Measurements from ENCODE around the gene NOTCH3.

Gene NOTCH3

DNA sequence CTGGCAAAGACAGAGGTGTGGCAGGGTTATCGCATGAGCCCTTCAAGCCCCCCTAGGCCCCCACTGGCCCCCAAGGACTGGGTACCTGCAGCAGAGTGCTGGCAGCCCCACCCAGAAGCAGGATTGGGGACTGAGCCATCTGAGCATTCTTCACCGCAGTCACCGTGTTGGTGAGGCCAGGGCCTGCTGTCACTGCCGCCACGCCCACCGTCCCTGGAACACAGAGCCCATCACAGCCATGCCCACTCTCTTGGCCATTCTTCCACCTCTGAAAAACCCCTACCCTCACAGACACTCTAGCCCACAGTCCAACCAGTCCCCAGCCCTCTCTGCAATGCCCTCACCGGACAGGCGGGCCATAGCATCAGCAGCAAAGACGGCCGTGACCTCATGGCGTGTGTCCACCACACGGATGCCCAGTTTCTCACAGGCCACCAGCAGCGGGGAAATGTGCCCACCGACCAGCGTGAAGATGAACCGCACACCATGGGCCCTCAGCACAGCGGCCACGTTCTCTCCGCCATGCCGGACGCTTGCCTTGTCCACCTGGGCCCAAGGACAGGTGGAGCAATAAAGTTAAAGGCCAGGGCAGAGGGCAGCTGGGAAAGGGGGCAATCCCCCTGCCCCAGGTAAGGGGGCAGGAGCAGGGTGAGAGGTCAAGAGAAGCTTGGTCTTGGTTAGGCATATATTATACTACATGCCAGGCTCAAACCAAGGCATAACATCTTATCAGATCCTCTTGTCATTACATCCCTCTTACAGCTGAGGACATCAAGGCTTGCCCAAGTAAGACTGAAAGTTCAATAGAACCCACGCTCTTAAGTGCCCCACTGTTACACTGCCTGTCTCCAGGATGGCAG is 77.5 kb downstream of the NOTCH3 start:
- peak overlapping the region; percentile 87 to 95 for H3K27ac ChIP-seq
- peaks cover 4 to 27% (median 16%) of the 10 kb centered on the region in 4 donors for H3K4me1 ChIP-seq
- intact Hi-C loops (cut with DNase I; ENCODE audit: low total_unique reads) = no loop called here
- H3K36me3 ChIP-seq = peaks cover 19 to 49% (median 33%) of the 10 kb centered on the region in 3 donors
- DNase-seq = no peak
- TF ChIP-seq, protein P1, sequence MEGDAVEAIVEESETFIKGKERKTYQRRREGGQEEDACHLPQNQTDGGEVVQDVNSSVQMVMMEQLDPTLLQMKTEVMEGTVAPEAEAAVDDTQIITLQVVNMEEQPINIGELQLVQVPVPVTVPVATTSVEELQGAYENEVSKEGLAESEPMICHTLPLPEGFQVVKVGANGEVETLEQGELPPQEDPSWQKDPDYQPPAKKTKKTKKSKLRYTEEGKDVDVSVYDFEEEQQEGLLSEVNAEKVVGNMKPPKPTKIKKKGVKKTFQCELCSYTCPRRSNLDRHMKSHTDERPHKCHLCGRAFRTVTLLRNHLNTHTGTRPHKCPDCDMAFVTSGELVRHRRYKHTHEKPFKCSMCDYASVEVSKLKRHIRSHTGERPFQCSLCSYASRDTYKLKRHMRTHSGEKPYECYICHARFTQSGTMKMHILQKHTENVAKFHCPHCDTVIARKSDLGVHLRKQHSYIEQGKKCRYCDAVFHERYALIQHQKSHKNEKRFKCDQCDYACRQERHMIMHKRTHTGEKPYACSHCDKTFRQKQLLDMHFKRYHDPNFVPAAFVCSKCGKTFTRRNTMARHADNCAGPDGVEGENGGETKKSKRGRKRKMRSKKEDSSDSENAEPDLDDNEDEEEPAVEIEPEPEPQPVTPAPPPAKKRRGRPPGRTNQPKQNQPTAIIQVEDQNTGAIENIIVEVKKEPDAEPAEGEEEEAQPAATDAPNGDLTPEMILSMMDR (IDR thresholded peaks at IDR 0.05) = no peak
- H3K4me3 ChIP-seq = no peak overlapping the region
- no peaks in the 10 kb centered on the region for H3K9me3 ChIP-seq
- no peaks in the 10 kb centered on the region for H3K27me3 ChIP-seq

DNA sequence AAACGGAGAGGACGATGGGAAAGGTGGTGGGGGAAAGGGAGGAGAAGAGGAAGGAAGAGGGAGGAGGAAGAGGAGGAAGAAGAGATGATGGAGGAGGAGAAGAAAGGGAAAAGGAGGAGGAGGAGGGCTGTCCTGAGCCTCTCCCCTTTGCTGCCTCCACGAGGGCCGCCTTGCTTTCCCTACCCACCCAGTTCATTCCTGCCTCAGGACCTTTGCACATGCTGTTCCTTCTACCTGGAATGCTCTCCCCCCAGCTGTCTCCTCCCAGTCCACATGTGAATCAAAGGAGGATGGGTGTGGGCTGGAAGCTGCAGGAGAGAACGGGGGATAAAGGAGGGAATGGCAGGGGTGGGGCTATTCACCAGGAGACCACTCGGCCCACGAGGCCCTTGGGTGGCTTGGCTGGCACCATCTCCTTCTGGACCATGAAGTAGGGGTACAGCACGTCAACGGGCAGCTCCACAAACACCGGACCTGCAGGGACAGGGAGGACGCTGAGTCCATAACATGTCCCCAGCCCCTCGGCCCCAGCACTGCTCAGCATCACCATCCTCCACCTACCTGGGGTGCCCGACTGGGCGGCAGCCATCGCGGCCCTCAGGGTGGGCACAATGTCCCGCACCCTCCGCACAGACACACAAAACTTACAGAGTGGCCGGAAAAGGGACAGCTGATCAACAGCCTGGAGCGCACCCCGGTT is 78.3 kb downstream of the NOTCH3 start:
- Histone ChIP-seq H3K4me1 (peaks cover 4 to 27% (median 16%) of the 10 kb centered on the region in 4 donors), H3K4me3 (no peak overlapping the region), H3K27me3 (no peaks in the 10 kb centered on the region), H3K27ac (no peak overlapping the region), H3K36me3 (peaks cover 23 to 57% (median 41%) of the 10 kb centered on the region in 3 donors), H3K9me3 (no peaks in the 10 kb centered on the region)
- TF ChIP-seq, protein P1 (IDR thresholded peaks at IDR 0.05) = no peak
- no peak for DNase-seq
- intact Hi-C loops (cut with DNase I; ENCODE audit: low total_unique reads) = no loop called here

DNA sequence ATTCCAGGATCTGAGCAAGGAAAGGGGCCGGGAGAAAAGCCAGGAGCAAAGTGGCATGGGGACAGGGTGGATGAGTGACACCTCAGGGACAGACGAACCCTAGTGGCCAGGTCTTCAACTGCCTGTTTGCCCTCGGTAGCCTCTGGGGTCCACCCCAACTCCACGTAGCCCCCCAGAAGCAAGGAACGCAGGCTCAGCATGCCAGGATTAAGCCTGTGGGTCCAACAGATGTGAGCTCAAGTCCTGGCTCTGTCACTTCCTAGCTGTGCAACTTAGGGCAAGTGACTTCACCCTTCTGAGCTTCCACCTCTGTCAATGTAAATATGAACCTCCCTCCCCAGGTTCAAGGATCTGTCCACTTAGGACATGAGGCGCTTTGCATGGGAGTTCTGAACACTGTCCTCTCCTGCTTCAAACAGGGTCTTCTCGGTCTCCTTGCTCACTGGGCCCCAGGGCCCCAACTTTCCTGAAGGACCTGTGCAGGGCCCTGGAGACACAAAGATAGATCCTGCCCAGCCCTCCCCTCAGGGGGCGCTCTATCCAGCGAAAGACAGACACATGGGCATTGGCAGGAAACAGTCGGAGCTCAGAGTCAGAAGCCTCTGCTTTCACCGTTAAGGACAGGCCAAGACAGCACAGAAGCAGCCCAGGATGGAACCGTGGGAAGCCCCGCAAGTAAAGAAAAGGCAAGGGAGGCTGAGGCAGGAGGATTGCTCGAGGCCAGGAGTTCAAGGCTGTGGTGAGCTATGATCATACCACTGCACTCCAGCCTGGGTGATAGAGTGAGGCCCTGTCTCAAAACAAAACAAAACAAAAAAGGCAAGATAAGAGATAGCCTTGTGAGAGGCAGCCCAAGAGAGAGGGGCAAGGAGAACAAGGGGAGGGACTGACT is 80.4 kb downstream of the NOTCH3 start:
- intact Hi-C loops (cut with DNase I; ENCODE audit: low total_unique reads) = no loop called here
- H3K27ac ChIP-seq = no peak overlapping the region
- no peaks in the 10 kb centered on the region for H3K27me3 ChIP-seq
- no peak for DNase-seq
- no peaks in the 10 kb centered on the region for H3K9me3 ChIP-seq
- TF ChIP-seq, protein P1 (IDR thresholded peaks at IDR 0.05) = no peak
- peaks cover 4 to 25% (median 17%) of the 10 kb centered on the region in 4 donors for H3K4me1 ChIP-seq
- H3K4me3 ChIP-seq = no peak overlapping the region
- H3K36me3 ChIP-seq = peaks cover 33 to 78% (median 62%) of the 10 kb centered on the region in 3 donors

DNA sequence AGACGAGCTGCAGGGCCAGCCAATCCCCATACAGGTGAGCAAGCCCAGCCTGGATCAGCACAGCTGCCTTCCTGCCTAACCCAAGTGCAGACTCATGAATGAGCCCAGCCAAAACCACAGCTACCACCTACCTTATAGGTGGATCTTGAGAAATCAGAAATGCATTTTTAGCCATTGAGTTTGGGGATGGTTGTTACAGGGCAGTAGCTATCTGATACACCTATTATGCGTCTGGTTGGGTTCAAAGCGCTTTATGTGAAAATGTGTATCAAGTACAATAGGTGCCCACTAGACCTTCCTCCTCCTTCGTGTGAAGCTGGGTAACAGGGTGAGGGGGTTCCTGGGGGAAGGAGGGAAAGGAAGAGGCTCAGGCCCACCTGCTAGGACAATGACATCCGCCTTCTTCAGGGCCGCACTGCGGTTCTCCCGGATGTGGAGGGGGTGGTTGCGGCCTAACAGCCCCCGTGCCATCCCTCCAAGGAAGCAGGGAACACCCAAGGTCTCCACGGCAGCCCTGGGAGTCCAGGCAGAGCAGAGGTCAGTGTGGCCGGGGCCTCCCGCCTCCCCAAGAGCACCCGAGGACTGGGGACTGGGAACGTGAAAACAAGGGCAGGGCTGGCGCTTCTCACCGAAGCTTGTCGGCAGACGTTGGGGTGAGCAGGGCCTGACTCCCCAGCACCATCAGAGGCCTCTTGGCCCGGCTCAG is 81.9 kb downstream of the NOTCH3 start:
- Histone ChIP-seq H3K9me3 (no peaks in the 10 kb centered on the region), H3K27ac (no peak overlapping the region), H3K4me3 (no peak overlapping the region), H3K36me3 (peaks cover 33 to 92% (median 65%) of the 10 kb centered on the region in 3 donors), H3K27me3 (no peaks in the 10 kb centered on the region), H3K4me1 (peaks cover 0 to 27% (median 16%) of the 10 kb centered on the region in 4 donors)
- intact Hi-C loops (cut with DNase I; ENCODE audit: low total_unique reads) = no loop called here
- peak in 1 of 2 donors; percentile 60 for DNase-seq
- TF ChIP-seq, protein P1 (IDR thresholded peaks at IDR 0.05) = no peak

DNA sequence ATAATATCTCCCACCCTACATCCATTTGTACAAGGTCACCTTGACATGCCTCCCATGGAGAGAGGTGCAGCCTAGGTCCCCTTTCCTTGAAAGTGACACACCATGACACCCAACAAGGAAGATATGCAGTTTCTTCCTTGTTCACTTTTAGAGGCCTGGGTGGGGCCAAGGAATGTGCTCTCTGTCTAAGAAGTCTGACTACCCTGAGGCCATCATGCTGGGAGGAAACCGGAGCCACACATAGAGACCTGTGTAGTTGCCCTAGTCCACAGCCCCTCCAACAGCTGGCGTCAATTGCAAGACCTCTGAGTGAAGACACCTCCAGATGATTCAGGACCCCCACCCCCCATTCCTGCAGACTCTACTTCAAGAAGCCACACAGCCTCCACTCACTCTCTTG is 82.5 kb downstream of the NOTCH3 start:
- intact Hi-C loops (cut with DNase I; ENCODE audit: low total_unique reads) = no loop called here
- peaks cover 39 to 99% (median 72%) of the 10 kb centered on the region in 3 donors for H3K36me3 ChIP-seq
- TF ChIP-seq, protein P1 (IDR thresholded peaks at IDR 0.05) = no peak
- H3K4me1 ChIP-seq = peaks cover 0 to 24% (median 13%) of the 10 kb centered on the region in 4 donors
- no peaks in the 10 kb centered on the region for H3K9me3 ChIP-seq
- no peak overlapping the region for H3K4me3 ChIP-seq
- peak in 1 of 2 donors; percentile 31 for DNase-seq
- H3K27ac ChIP-seq = no peak overlapping the region
- H3K27me3 ChIP-seq = no peaks in the 10 kb centered on the region

Data from tibial artery (tissue), 4 donors.